Measurements from ENCODE around the gene PRKCE. TPM values are rescaled to one million over a fixed set of nuclear protein-coding genes. Genes with fewer than 3 reads are reported as not detected.

PRKCE gene
- total and polyA plus RNA-seq, 2 donors (not counting 3 experiments of a cell fraction or from before 2014, with no cell fraction given): 27.9 to 33.9 TPM

GRCh38 chr2:45957533-45958227 is 306.2 kb downstream of the PRKCE start:
- Histone ChIP-seq H3K4me3 (replicated peaks in 1 of 3; ENCODE audit: insufficient read depth in 1 of 3, low read depth in 1 of 3, low read length in 3 of 3) (no peak overlapping the region), H3K9ac (replicated peaks; ENCODE audit: extremely low read depth, insufficient read depth, low read length) (no peak overlapping the region), H2AFZ (ENCODE audit: low read depth, low read length) (no peak overlapping the region), H3K4me1 (ENCODE audit: control insufficient read depth, extremely low read depth, insufficient read depth, low read length) (peaks cover 3% of the 10 kb centered on the region), H4K20me1 (replicated peaks; ENCODE audit: control insufficient read depth, extremely low read depth, insufficient read depth, low read length) (no peaks in the 10 kb centered on the region), H3K79me2 (ENCODE audit: control insufficient read depth, insufficient read depth, low read length) (no peaks in the 10 kb centered on the region), H3K36me3 (ENCODE audit: control insufficient read depth in 2 of 2, extremely low read depth in 1 of 2, insufficient read depth in 2 of 2, low read length in 2 of 2) (no peaks in the 10 kb centered on the region), H3K9me1 (replicated peaks; ENCODE audit: control insufficient read depth, extremely low read depth, insufficient read depth, low read length) (no peaks in the 10 kb centered on the region), H3K27ac (ENCODE audit: insufficient read depth, low read depth, low read length) (no peak overlapping the region), H3K9me3 (replicated peaks; ENCODE audit: control insufficient read depth, insufficient read depth, low read length) (no peaks in the 10 kb centered on the region), H3K4me2 (ENCODE audit: insufficient read depth, low read length) (no peak overlapping the region), H3K27me3 (ENCODE audit: control insufficient read depth in 2 of 2, insufficient read depth in 2 of 2, low read length in 2 of 2) (no peaks in the 10 kb centered on the region)
- FAIRE-seq: no peak
- dilution Hi-C loops (cut with MboI; ENCODE audit: extremely low pct_ligation_motif_present, low sequenced_read_pairs): no loop called here
- DNase-seq (ENCODE audit: low read depth, low spot score): no peak
- POLR2A ChIA-PET: no interaction called here
- no TSS peak for BruUV-seq (replicated peaks)
- CTCF ChIA-PET: interaction anchor here (1.9 kb wide), 1 partner anchor 14 kb away, joined by 7 read pairs; no protein-coding TSS in a partner anchor
- no peak for TF ChIP-seq GATA2 (IDR thresholded peaks at IDR 0.05; ENCODE audit: insufficient read depth, insufficient read length, low read depth, low read length)
- TF ChIP-seq FOS (IDR thresholded peaks at IDR 0.05; ENCODE audit: borderline replicate concordance, insufficient read depth, low read length): no peak
- no peak for TF ChIP-seq JUN (IDR thresholded peaks at IDR 0.05; ENCODE audit: borderline replicate concordance, insufficient read depth, insufficient read length, low read depth)
- TF ChIP-seq MYC (IDR thresholded peaks at IDR 0.05; ENCODE audit: low read depth, low read length): no peak
- intact Hi-C loops (cut with micrococcal nuclease): no loop called here

- CTCF ChIA-PET: no interaction called here
- DNase-seq (ENCODE audit: low read depth, low spot score) (no peak), FAIRE-seq (no peak)
- no peaks in the 10 kb centered on the region for H3K36me3 ChIP-seq (ENCODE audit: control insufficient read depth in 2 of 2, extremely low read depth in 1 of 2, insufficient read depth in 2 of 2, low read length in 2 of 2)
- no peak overlapping the region for H3K4me2 ChIP-seq (ENCODE audit: insufficient read depth, low read length)
- TF ChIP-seq GATA2 (IDR thresholded peaks at IDR 0.05; ENCODE audit: insufficient read depth, insufficient read length, low read depth, low read length): no peak
- no peak for TF ChIP-seq JUN (IDR thresholded peaks at IDR 0.05; ENCODE audit: borderline replicate concordance, insufficient read depth, insufficient read length, low read depth)
- TF ChIP-seq POLR2AphosphoS5 (IDR thresholded peaks at IDR 0.05; ENCODE audit: insufficient read depth, low read depth, low read length): no peak
- no peak for TF ChIP-seq POLR2A (IDR thresholded peaks at IDR 0.05; ENCODE audit: low read depth, low read length)
- no peak for TF ChIP-seq EZH2 (IDR thresholded peaks at IDR 0.05; ENCODE audit: borderline replicate concordance, low read depth, low read length, severe bottlenecking)
- no peak for TF ChIP-seq FOS (IDR thresholded peaks at IDR 0.05; ENCODE audit: borderline replicate concordance, insufficient read depth, low read length)
- TF ChIP-seq MAX (IDR thresholded peaks at IDR 0.05; ENCODE audit: insufficient read depth, insufficient read length): no peak
- no peak for TF ChIP-seq MYC (IDR thresholded peaks at IDR 0.05; ENCODE audit: low read depth, low read length)
- POLR2A ChIA-PET: no interaction called here
- peaks cover 27% of the 10 kb centered on the region for H3K4me1 ChIP-seq (ENCODE audit: control insufficient read depth, extremely low read depth, insufficient read depth, low read length)
- H3K4me3 ChIP-seq (replicated peaks in 1 of 3; ENCODE audit: insufficient read depth in 1 of 3, low read depth in 1 of 3, low read length in 3 of 3): no peak overlapping the region
- no peak overlapping the region for H3K27ac ChIP-seq (ENCODE audit: insufficient read depth, low read depth, low read length)
- dilution Hi-C loops (cut with MboI; ENCODE audit: extremely low pct_ligation_motif_present, low sequenced_read_pairs): no loop called here
- H2AFZ ChIP-seq (ENCODE audit: low read depth, low read length): no peak overlapping the region
- H3K27me3 ChIP-seq (ENCODE audit: control insufficient read depth in 2 of 2, insufficient read depth in 2 of 2, low read length in 2 of 2): no peaks in the 10 kb centered on the region
- no peaks in the 10 kb centered on the region for H3K9me1 ChIP-seq (replicated peaks; ENCODE audit: control insufficient read depth, extremely low read depth, insufficient read depth, low read length)
- intact Hi-C loops (cut with micrococcal nuclease): no loop called here
- H4K20me1 ChIP-seq (replicated peaks; ENCODE audit: control insufficient read depth, extremely low read depth, insufficient read depth, low read length): no peaks in the 10 kb centered on the region
- no TSS peak for BruUV-seq (replicated peaks)
- H3K79me2 ChIP-seq (ENCODE audit: control insufficient read depth, insufficient read depth, low read length): no peaks in the 10 kb centered on the region
- no peaks in the 10 kb centered on the region for H3K9me3 ChIP-seq (replicated peaks; ENCODE audit: control insufficient read depth, insufficient read depth, low read length)
- H3K9ac ChIP-seq (replicated peaks; ENCODE audit: extremely low read depth, insufficient read depth, low read length): no peak overlapping the region
Measured at GRCh38 chr2:45960057-45960863, 308.8 kb downstream of the PRKCE start.
